GM12864 (cell line): ENCODE data around the gene MALL.

Experiments used
- DNase-seq: peaks from one replicate; pipeline ENCODE4 v3.0.0-alpha.2; 2011; ENCODE audit warnings: low read depth
- H3K4me3 ChIP-seq: 2 replicates; pipeline ENCODE4 v1.5.1; 2011; ENCODE audit warnings: mild to moderate bottlenecking, low read depth, low read length, control low read depth
- CTCF ChIP-seq: IDR thresholded peaks from 2 replicates; pipeline ENCODE4 v1.5.1; 2011; ENCODE audit warnings: low read depth, mild to moderate bottlenecking, moderate library complexity, low read length, control low read depth, inconsistent platforms; ENCODE audit errors: missing control alignments

The MALL gene

GRCh38 chr2:110105608-110106467, 9.8 kb downstream of the MALL start:
- no peak for DNase-seq
- no peak for TF ChIP-seq CTCF
- no peak overlapping the region for H3K4me3 ChIP-seq

GRCh38 chr2:110105183-110105582, 10.4 kb downstream of the MALL start:
- no peak for DNase-seq
- H3K4me3 ChIP-seq = no peak overlapping the region
- TF ChIP-seq CTCF = no peak

GRCh38 chr2:110104025-110104771, 11.4 kb downstream of the MALL start:
- TF ChIP-seq CTCF = no peak
- no peak for DNase-seq
- no peak overlapping the region for H3K4me3 ChIP-seq

- DNase-seq = no peak
- no peak for TF ChIP-seq CTCF
- H3K4me3 ChIP-seq = no peak overlapping the region
These were observed 12.3 kb downstream of the MALL start for GRCh38 chr2:110103061-110103961.

GRCh38 chr2:110101901-110102803, 13.5 kb downstream of the MALL start:
- TF ChIP-seq CTCF = no peak
- H3K4me3 ChIP-seq = no peak overlapping the region
- no peak for DNase-seq
